Measurements from ENCODE around the gene CBX4. TPM values are rescaled to one million over a fixed set of nuclear protein-coding genes. Genes with fewer than 3 reads are reported as not detected.

The CBX4 gene
- total and polyA plus RNA-seq, 2 of the 13 experiments (the other 11 are each of a cell fraction or from before 2014, with no cell fraction given) = 25.8 to 50.8 TPM

DNA sequence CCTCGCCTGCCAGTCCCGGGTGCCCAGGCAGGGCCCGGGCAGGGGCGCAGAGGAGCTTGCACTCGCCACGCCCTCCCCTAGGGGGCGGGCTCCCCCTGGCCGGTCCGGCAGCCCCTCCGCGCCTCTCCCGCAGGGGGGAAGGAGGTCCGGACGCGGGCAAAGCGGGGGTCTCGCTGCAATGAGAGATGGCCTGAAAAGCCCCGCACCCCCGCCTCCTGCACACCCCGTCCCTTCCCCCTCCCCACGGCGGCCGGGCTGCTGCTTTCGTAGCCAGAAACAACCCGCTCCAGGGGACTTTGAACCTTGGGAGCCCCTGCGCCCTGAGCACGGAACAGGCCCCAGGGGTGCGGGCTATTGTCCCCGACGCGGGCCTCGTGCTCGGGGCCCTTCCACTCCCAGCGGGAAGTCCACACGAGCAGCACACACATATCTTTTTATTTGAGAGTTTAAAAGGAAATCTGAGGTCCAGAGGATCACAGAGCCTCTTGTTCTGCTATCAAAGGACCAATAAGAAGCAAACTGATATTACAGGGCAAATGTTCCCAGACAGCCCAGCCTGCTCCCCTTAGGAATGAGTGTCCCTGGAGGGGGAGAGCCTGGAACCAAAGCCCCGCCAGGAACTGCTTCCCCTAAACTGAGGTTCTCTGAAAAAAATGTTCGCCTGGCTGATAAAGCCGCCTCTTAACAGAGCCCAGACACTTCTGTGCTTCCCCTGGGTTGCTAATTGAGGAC is 5.8 kb upstream of the CBX4 start (continued):
- TF ChIP-seq MTA3 (CRISPR knock-in tag; IDR thresholded peaks at IDR 0.05) (no peak), SIX4 (CRISPR knock-in tag; IDR thresholded peaks at IDR 0.05) (0 out of 2 replicates have a peak, but pooled peaks have one; percentile 26), ZSCAN30 (CRISPR knock-in tag; IDR thresholded peaks at IDR 0.05) (peak; percentile 23; the same call in 1 of the 2 replicates)
- TF ChIP-seq, protein P1, sequence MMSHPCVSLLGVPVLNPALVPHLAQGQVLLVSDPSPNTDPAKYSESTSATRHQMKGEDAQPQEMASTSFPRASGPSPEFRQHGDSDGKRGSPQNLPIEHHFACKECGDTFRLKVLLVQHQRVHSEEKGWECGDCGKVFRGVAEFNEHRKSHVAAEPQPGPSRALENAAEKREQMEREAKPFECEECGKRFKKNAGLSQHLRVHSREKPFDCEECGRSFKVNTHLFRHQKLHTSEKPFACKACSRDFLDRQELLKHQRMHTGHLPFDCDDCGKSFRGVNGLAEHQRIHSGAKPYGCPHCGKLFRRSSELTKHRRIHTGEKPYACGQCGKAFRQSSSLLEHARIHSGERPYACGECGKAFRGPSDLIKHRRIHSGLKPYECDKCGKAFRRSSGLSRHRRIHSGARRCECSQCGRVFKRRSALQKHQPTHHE (CRISPR knock-in tag; IDR thresholded peaks at IDR 0.05; ENCODE audit: borderline replicate concordance) = no peak
- TF ChIP-seq, protein P2, sequence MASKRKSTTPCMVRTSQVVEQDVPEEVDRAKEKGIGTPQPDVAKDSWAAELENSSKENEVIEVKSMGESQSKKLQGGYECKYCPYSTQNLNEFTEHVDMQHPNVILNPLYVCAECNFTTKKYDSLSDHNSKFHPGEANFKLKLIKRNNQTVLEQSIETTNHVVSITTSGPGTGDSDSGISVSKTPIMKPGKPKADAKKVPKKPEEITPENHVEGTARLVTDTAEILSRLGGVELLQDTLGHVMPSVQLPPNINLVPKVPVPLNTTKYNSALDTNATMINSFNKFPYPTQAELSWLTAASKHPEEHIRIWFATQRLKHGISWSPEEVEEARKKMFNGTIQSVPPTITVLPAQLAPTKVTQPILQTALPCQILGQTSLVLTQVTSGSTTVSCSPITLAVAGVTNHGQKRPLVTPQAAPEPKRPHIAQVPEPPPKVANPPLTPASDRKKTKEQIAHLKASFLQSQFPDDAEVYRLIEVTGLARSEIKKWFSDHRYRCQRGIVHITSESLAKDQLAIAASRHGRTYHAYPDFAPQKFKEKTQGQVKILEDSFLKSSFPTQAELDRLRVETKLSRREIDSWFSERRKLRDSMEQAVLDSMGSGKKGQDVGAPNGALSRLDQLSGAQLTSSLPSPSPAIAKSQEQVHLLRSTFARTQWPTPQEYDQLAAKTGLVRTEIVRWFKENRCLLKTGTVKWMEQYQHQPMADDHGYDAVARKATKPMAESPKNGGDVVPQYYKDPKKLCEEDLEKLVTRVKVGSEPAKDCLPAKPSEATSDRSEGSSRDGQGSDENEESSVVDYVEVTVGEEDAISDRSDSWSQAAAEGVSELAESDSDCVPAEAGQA (IDR thresholded peaks at IDR 0.05; ENCODE audit: low read depth) = 0 out of 2 replicates have a peak, but pooled peaks have one; percentile 57
- TF ChIP-seq, protein P2 (CRISPR knock-in tag; IDR thresholded peaks at IDR 0.05; ENCODE audit: borderline replicate concordance) = no peak
- TF ChIP-seq, protein P3, sequence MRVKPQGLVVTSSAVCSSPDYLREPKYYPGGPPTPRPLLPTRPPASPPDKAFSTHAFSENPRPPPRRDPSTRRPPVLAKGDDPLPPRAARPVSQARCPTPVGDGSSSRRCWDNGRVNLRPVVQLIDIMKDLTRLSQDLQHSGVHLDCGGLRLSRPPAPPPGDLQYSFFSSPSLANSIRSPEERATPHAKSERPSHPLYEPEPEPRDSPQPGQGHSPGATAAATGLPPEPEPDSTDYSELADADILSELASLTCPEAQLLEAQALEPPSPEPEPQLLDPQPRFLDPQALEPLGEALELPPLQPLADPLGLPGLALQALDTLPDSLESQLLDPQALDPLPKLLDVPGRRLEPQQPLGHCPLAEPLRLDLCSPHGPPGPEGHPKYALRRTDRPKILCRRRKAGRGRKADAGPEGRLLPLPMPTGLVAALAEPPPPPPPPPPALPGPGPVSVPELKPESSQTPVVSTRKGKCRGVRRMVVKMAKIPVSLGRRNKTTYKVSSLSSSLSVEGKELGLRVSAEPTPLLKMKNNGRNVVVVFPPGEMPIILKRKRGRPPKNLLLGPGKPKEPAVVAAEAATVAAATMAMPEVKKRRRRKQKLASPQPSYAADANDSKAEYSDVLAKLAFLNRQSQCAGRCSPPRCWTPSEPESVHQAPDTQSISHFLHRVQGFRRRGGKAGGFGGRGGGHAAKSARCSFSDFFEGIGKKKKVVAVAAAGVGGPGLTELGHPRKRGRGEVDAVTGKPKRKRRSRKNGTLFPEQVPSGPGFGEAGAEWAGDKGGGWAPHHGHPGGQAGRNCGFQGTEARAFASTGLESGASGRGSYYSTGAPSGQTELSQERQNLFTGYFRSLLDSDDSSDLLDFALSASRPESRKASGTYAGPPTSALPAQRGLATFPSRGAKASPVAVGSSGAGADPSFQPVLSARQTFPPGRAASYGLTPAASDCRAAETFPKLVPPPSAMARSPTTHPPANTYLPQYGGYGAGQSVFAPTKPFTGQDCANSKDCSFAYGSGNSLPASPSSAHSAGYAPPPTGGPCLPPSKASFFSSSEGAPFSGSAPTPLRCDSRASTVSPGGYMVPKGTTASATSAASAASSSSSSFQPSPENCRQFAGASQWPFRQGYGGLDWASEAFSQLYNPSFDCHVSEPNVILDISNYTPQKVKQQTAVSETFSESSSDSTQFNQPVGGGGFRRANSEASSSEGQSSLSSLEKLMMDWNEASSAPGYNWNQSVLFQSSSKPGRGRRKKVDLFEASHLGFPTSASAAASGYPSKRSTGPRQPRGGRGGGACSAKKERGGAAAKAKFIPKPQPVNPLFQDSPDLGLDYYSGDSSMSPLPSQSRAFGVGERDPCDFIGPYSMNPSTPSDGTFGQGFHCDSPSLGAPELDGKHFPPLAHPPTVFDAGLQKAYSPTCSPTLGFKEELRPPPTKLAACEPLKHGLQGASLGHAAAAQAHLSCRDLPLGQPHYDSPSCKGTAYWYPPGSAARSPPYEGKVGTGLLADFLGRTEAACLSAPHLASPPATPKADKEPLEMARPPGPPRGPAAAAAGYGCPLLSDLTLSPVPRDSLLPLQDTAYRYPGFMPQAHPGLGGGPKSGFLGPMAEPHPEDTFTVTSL (CRISPR knock-in tag; IDR thresholded peaks at IDR 0.05; ENCODE audit: borderline replicate concordance) = no peak
- TF ChIP-seq, protein P4, sequence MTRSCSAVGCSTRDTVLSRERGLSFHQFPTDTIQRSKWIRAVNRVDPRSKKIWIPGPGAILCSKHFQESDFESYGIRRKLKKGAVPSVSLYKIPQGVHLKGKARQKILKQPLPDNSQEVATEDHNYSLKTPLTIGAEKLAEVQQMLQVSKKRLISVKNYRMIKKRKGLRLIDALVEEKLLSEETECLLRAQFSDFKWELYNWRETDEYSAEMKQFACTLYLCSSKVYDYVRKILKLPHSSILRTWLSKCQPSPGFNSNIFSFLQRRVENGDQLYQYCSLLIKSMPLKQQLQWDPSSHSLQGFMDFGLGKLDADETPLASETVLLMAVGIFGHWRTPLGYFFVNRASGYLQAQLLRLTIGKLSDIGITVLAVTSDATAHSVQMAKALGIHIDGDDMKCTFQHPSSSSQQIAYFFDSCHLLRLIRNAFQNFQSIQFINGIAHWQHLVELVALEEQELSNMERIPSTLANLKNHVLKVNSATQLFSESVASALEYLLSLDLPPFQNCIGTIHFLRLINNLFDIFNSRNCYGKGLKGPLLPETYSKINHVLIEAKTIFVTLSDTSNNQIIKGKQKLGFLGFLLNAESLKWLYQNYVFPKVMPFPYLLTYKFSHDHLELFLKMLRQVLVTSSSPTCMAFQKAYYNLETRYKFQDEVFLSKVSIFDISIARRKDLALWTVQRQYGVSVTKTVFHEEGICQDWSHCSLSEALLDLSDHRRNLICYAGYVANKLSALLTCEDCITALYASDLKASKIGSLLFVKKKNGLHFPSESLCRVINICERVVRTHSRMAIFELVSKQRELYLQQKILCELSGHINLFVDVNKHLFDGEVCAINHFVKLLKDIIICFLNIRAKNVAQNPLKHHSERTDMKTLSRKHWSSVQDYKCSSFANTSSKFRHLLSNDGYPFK (CRISPR knock-in tag; IDR thresholded peaks at IDR 0.05; ENCODE audit: borderline replicate concordance) = no peak
